HEK293 (cell line): ENCODE results near the gene TRIM56.

Source experiments
- CTCF ChIA-PET: fragments of 350-600 bp; formaldehyde crosslinking; extraction: SDS; loops from one replicate; lab custom pipeline; 2021; ENCODE audit warnings: antibody characterized with exemption; lab: Yijun Ruan, JAX
- POLR2A ChIA-PET: fragments of 300-600 bp; formaldehyde crosslinking; extraction: SDS; loops from one replicate; lab custom pipeline; 2020; ENCODE audit warnings: antibody characterized with exemption, inconsistent platforms; lab: Yijun Ruan, JAX
- H3K27ac ChIP-seq: fragments of 200-500 bp; sonication (Bioruptor generic); 2 replicates; pipeline ENCODE4 v1.5.1; 2014; ENCODE audit warnings: low read depth, low read length, control low read depth, inconsistent platforms; ENCODE audit errors: extremely low read depth
- H3K36me3 ChIP-seq, 2 experiments: fragments of 200-500 bp in 1 of 2; sonication (Bioruptor generic) in 1 of 2; 1 replicate in 1 of 2; 2 replicates in 1 of 2; pipeline ENCODE4 v1.5.1; 2014 to 2017; ENCODE audit warnings: inconsistent platforms in 2 of 2, low read length in 2 of 2; ENCODE audit not compliant: control insufficient read depth in 2 of 2, insufficient read depth in 1 of 2
- H3K4me1 ChIP-seq: fragments of 200-500 bp; sonication (Bioruptor generic); 2 replicates; pipeline ENCODE4 v1.5.1; 2014; ENCODE audit warnings: mild to moderate bottlenecking, low read length, inconsistent platforms; ENCODE audit not compliant: control insufficient read depth, insufficient read depth
- H3K4me3 ChIP-seq: 2 replicates; pipeline ENCODE4 v1.5.1; 2011; ENCODE audit warnings: low read depth, mild to moderate bottlenecking, control low read depth, low read length, moderate library complexity
- H3K9me3 ChIP-seq: fragments of 200-500 bp; sonication (Bioruptor generic); 2 replicates; pipeline ENCODE4 v1.5.1; 2014; ENCODE audit warnings: low read depth, low read length, inconsistent platforms; ENCODE audit not compliant: control insufficient read depth, insufficient read depth
- KLF1 ChIP-seq: fragments of 450-650 bp; formaldehyde crosslinking; IDR thresholded peaks from 2 replicates; pipeline ENCODE4 v1.5.1; 2016; ENCODE audit warnings: missing biosample characterization, missing genetic modification characterization
- RBAK ChIP-seq: fragments of 450-650 bp; formaldehyde crosslinking; IDR thresholded peaks from 2 replicates; pipeline ENCODE4 v1.5.1; 2016; ENCODE audit warnings: missing biosample characterization, missing genetic modification characterization
- ZBTB21 ChIP-seq: fragments of 450-650 bp; formaldehyde crosslinking; IDR thresholded peaks from 2 replicates; pipeline ENCODE4 v1.5.1; 2017; ENCODE audit warnings: missing biosample characterization, missing genetic modification characterization
- ZBTB48 ChIP-seq: fragments of 450-650 bp; formaldehyde crosslinking; IDR thresholded peaks from 2 replicates; pipeline ENCODE4 v1.5.1; 2016; ENCODE audit warnings: missing biosample characterization, missing genetic modification characterization
- ZFP3 ChIP-seq: fragments of 450-650 bp; formaldehyde crosslinking; IDR thresholded peaks from 2 replicates; pipeline ENCODE4 v1.5.1; 2016; ENCODE audit warnings: low read depth, missing biosample characterization, missing genetic modification characterization
- ZNF292 ChIP-seq: fragments of 450-650 bp; formaldehyde crosslinking; IDR thresholded peaks from 2 replicates; pipeline ENCODE4 v1.5.1; 2016; ENCODE audit warnings: low read depth, missing biosample characterization, missing genetic modification characterization, borderline replicate concordance
- ZNF341 ChIP-seq: fragments of 450-650 bp; formaldehyde crosslinking; IDR thresholded peaks from 2 replicates; pipeline ENCODE4; 2016; ENCODE audit warnings: low read depth, missing biosample characterization, missing genetic modification characterization
- ZNF354C ChIP-seq: fragments of 450-650 bp; formaldehyde crosslinking; IDR thresholded peaks from 2 replicates; pipeline ENCODE4 v1.5.1; 2016; ENCODE audit warnings: missing biosample characterization, missing genetic modification characterization, low read depth, borderline replicate concordance
- ZNF37A ChIP-seq: fragments of 450-650 bp; IDR thresholded peaks from 2 replicates; pipeline ENCODE4 v1.5.1; 2018; ENCODE audit warnings: missing biosample characterization, missing genetic modification characterization
- ZNF544 ChIP-seq: fragments of 450-650 bp; formaldehyde crosslinking; IDR thresholded peaks from 2 replicates; pipeline ENCODE4 v1.5.0; 2017; ENCODE audit warnings: missing biosample characterization, missing genetic modification characterization
- ZNF610 ChIP-seq: fragments of 450-650 bp; formaldehyde crosslinking; IDR thresholded peaks from 2 replicates; pipeline ENCODE4 v1.5.1; 2016; ENCODE audit warnings: missing biosample characterization, missing genetic modification characterization, borderline replicate concordance
- ZNF670 ChIP-seq: fragments of 450-650 bp; formaldehyde crosslinking; IDR thresholded peaks from 2 replicates; pipeline ENCODE4 v1.5.1; 2016; ENCODE audit warnings: missing biosample characterization, missing genetic modification characterization, low read depth
- ZNF701 ChIP-seq: fragments of 450-650 bp; formaldehyde crosslinking; IDR thresholded peaks from 2 replicates; pipeline ENCODE4 v1.5.1; 2016; ENCODE audit warnings: missing biosample characterization, missing genetic modification characterization
- ZNF707 ChIP-seq: fragments of 450-650 bp; formaldehyde crosslinking; IDR thresholded peaks from 2 replicates; pipeline ENCODE4 v1.5.1; 2016; ENCODE audit warnings: missing biosample characterization, missing genetic modification characterization
- TF ChIP-seq, protein P1 (sequence below): fragments of 450-650 bp; formaldehyde crosslinking; IDR thresholded peaks from 2 replicates; pipeline ENCODE4 v1.5.0; 2017; ENCODE audit warnings: missing biosample characterization, missing genetic modification characterization, borderline replicate concordance
- TF ChIP-seq, protein P2 (sequence below): fragments of 450-650 bp; formaldehyde crosslinking; IDR thresholded peaks from 2 replicates; pipeline ENCODE4 v1.5.1; 2017; ENCODE audit warnings: missing biosample characterization, missing genetic modification characterization
- TF ChIP-seq, protein P3 (sequence below): fragments of 450-650 bp; formaldehyde crosslinking; IDR thresholded peaks from 2 replicates; pipeline ENCODE4 v1.5.1; 2017; ENCODE audit warnings: missing biosample characterization, missing genetic modification characterization
- TF ChIP-seq, protein P4 (sequence below): fragments of 450-650 bp; formaldehyde crosslinking; IDR thresholded peaks from 2 replicates; pipeline ENCODE4 v1.5.1; 2016; ENCODE audit warnings: missing biosample characterization, missing genetic modification characterization
- TF ChIP-seq, protein P5 (sequence below): fragments of 450-650 bp; formaldehyde crosslinking; IDR thresholded peaks from 2 replicates; pipeline ENCODE4 v1.5.1; 2016; ENCODE audit warnings: missing biosample characterization, missing genetic modification characterization

TRIM56 gene

DNA sequence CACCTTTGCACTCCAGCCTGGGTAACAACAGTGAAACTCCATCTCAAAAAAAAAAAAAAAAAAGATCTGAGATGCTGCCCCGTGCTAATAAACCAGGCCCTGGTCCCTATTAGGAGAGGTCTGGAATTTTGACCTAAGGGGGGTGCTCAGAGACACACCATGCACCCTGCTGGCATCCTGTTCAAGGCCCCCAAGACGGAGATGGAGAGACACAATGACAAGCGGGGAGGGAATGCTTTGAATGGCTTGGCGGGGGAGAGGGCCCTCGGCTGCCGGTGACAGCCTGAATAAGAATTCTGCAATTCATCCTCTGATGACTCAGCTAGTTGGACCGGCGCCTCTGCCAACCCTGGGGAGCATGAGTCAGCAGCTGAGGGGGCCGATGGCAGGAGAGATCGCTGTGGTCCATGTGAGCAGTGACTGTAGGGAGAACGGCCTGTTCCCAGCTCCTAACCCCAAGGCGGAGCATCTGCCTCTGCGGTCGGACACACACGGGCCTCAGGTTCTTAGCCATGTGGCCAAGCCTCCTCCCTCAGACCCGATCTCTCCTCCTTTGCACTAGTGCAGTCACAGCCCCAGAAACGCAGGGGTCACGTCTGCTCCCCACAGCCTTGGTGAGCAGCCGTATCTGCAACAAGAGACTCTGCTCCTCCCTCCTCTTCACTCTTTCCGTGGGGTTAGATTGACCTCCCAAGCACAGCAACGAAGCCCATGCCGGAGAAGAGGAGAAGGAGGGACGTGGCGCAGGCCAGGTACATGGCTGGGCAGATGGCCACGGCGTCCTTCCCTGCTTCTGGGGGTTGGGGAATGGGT is 14.9 kb downstream of the TRIM56 start (continued):
- TF ChIP-seq ZNF707 (no peak), ZBTB48 (tag by site-specific recombination) (peak; percentile 68)

DNA sequence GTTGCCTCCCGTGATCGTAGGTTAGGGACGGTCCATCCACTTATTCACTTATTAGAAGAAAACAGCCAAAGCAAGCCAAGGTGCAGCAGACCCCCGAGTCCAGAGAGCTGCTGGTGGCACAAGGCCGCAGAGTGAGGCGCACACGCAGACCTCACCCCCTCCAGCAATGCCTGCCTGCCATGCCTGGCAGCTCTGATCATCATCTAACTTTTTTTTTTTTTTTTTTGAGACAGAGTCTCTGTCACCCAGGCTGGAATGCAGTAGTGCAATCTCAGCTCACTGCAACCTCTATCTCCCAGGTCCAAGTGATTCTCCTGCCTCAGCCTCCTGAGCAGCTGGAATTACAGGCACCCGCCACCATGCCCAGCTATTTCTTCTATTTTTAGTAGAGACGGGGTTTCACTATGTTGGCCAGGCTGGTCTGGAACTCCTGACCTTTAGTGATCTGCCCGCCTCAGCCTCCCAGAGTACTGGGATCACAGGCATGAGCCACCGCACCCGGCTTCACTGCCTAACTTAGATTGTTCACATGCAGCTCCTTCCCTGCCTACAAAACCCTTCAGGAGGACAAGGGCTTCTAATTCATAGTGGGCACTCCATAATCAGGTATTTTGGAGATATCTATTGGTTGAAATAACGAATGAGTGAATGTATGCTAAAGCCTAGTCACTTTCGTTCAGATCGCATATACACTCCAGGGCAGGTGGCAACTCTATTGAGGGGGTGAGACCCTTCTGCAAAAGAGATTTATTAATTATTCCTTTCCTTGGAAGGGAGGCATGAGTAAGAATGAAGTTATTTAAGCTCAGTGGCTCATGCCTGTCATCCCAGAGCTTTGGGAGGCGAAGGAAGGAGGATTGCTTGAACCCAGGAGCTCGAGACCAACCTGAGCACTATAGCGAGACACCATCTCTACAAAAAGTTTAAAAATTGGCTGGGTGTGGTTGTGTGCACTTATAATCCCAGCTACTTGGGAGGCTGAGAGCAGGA is 15.9 kb downstream of the TRIM56 start:
- H3K9me3 ChIP-seq, result no peaks in the 10 kb centered on the region
- H3K4me3 ChIP-seq, result no peak overlapping the region
- CTCF ChIA-PET, result interaction anchor here (0.6 to 1.3 kb wide), 4 partner anchors 24 to 330 kb away, joined by 3 to 5 read pairs (median 4); no protein-coding TSS in a partner anchor
- H3K4me1 ChIP-seq, result no peaks in the 10 kb centered on the region
- H3K27ac ChIP-seq, result no peak overlapping the region
- TF ChIP-seq KLF1 (tag by site-specific recombination) (no peak), ZNF610 (tag by site-specific recombination) (no peak), ZNF544 (no peak), ZNF341 (tag by site-specific recombination) (no peak), ZNF37A (no peak), ZFP3 (tag by site-specific recombination) (no peak), ZNF292 (tag by site-specific recombination) (no peak), ZNF354C (tag by site-specific recombination) (no peak)
- TF ChIP-seq, protein P1, sequence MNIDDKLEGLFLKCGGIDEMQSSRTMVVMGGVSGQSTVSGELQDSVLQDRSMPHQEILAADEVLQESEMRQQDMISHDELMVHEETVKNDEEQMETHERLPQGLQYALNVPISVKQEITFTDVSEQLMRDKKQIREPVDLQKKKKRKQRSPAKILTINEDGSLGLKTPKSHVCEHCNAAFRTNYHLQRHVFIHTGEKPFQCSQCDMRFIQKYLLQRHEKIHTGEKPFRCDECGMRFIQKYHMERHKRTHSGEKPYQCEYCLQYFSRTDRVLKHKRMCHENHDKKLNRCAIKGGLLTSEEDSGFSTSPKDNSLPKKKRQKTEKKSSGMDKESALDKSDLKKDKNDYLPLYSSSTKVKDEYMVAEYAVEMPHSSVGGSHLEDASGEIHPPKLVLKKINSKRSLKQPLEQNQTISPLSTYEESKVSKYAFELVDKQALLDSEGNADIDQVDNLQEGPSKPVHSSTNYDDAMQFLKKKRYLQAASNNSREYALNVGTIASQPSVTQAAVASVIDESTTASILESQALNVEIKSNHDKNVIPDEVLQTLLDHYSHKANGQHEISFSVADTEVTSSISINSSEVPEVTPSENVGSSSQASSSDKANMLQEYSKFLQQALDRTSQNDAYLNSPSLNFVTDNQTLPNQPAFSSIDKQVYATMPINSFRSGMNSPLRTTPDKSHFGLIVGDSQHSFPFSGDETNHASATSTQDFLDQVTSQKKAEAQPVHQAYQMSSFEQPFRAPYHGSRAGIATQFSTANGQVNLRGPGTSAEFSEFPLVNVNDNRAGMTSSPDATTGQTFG (tag by site-specific recombination), result no peak
- TF ChIP-seq, protein P2, sequence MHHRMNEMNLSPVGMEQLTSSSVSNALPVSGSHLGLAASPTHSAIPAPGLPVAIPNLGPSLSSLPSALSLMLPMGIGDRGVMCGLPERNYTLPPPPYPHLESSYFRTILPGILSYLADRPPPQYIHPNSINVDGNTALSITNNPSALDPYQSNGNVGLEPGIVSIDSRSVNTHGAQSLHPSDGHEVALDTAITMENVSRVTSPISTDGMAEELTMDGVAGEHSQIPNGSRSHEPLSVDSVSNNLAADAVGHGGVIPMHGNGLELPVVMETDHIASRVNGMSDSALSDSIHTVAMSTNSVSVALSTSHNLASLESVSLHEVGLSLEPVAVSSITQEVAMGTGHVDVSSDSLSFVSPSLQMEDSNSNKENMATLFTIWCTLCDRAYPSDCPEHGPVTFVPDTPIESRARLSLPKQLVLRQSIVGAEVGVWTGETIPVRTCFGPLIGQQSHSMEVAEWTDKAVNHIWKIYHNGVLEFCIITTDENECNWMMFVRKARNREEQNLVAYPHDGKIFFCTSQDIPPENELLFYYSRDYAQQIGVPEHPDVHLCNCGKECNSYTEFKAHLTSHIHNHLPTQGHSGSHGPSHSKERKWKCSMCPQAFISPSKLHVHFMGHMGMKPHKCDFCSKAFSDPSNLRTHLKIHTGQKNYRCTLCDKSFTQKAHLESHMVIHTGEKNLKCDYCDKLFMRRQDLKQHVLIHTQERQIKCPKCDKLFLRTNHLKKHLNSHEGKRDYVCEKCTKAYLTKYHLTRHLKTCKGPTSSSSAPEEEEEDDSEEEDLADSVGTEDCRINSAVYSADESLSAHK, result no peak
- TF ChIP-seq, protein P3, sequence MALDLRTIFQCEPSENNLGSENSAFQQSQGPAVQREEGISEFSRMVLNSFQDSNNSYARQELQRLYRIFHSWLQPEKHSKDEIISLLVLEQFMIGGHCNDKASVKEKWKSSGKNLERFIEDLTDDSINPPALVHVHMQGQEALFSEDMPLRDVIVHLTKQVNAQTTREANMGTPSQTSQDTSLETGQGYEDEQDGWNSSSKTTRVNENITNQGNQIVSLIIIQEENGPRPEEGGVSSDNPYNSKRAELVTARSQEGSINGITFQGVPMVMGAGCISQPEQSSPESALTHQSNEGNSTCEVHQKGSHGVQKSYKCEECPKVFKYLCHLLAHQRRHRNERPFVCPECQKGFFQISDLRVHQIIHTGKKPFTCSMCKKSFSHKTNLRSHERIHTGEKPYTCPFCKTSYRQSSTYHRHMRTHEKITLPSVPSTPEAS, result no peak
- TF ChIP-seq, all 188 proteins: peak for 0
- POLR2A ChIA-PET, result interaction anchor here (0.6 kb wide), 1 partner anchor 31 kb away, joined by 6 read pairs; no protein-coding TSS in a partner anchor
- H3K36me3 ChIP-seq, result no peaks in the 10 kb centered on the region

DNA sequence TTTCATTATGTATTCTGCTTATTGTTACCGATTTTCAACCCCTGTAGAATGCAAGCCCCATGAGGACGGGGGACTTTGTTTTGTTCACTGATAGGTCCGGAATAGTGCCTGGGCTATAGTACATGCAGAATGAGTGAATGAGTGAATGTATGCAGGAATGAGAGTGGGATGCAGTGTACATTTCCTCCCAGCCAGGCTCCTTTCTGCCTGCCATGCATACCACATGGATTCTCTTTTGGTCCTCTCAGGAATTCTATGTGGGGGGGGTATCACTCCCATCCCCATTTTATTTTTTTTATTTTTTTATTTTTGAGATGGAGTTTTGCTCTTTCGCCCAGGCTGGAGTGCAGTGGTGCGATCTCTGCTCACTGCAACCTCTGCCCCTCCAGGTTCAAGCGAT is 16.7 kb downstream of the TRIM56 start:
- CTCF ChIA-PET, result no interaction called here
- Histone ChIP-seq H3K9me3 (no peaks in the 10 kb centered on the region), H3K36me3 (no peaks in the 10 kb centered on the region), H3K27ac (no peak overlapping the region), H3K4me1 (no peaks in the 10 kb centered on the region), H3K4me3 (no peak overlapping the region)
- POLR2A ChIA-PET, result no interaction called here
- TF ChIP-seq ZNF354C (tag by site-specific recombination), result no peak
- TF ChIP-seq, protein P4, sequence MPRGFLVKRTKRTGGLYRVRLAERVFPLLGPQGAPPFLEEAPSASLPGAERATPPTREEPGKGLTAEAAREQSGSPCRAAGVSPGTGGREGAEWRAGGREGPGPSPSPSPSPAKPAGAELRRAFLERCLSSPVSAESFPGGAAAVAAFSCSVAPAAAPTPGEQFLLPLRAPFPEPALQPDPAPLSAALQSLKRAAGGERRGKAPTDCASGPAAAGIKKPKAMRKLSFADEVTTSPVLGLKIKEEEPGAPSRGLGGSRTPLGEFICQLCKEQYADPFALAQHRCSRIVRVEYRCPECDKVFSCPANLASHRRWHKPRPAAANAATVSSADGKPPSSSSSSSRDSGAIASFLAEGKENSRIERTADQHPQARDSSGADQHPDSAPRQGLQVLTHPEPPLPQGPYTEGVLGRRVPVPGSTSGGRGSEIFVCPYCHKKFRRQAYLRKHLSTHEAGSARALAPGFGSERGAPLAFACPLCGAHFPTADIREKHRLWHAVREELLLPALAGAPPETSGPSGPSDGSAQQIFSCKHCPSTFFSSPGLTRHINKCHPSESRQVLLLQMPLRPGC, result no peak
- TF ChIP-seq, protein P5, sequence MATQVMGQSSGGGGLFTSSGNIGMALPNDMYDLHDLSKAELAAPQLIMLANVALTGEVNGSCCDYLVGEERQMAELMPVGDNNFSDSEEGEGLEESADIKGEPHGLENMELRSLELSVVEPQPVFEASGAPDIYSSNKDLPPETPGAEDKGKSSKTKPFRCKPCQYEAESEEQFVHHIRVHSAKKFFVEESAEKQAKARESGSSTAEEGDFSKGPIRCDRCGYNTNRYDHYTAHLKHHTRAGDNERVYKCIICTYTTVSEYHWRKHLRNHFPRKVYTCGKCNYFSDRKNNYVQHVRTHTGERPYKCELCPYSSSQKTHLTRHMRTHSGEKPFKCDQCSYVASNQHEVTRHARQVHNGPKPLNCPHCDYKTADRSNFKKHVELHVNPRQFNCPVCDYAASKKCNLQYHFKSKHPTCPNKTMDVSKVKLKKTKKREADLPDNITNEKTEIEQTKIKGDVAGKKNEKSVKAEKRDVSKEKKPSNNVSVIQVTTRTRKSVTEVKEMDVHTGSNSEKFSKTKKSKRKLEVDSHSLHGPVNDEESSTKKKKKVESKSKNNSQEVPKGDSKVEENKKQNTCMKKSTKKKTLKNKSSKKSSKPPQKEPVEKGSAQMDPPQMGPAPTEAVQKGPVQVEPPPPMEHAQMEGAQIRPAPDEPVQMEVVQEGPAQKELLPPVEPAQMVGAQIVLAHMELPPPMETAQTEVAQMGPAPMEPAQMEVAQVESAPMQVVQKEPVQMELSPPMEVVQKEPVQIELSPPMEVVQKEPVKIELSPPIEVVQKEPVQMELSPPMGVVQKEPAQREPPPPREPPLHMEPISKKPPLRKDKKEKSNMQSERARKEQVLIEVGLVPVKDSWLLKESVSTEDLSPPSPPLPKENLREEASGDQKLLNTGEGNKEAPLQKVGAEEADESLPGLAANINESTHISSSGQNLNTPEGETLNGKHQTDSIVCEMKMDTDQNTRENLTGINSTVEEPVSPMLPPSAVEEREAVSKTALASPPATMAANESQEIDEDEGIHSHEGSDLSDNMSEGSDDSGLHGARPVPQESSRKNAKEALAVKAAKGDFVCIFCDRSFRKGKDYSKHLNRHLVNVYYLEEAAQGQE (tag by site-specific recombination), result no peak
- TF ChIP-seq ZBTB21 (tag by site-specific recombination), result no peak
- no peak for TF ChIP-seq RBAK (tag by site-specific recombination)
- no peak for TF ChIP-seq ZNF701 (tag by site-specific recombination)
- no peak for TF ChIP-seq ZNF670
